Liver (tissue), 9 donors: Measurements from ENCODE around the gene NEK11. TPM values are rescaled to one million over a fixed set of nuclear protein-coding genes. Genes with fewer than 3 reads are reported as not detected.

Experiments
- DNase-seq: peaks from one replicate; pipeline ENCODE4 v3.0.0-alpha.2; 2017; ENCODE audit warnings: low spot score
- H3K27ac ChIP-seq, 2 donors: one replicate each; pipeline ENCODE4 v1.7.0; 2013; ENCODE audit warnings: inconsistent platforms in 2 of 2, low read length in 2 of 2, control low read depth in 1 of 2, low read depth in 1 of 2, mild to moderate bottlenecking in 1 of 2
- H3K27me3 ChIP-seq, 4 donors: one replicate each; pipeline versions ENCODE4 v1.6.1 to v1.7.0; 2013; ENCODE audit warnings: low read length in 3 of 4, inconsistent platforms in 1 of 4, mild to moderate bottlenecking in 1 of 4, moderate library complexity in 1 of 4; ENCODE audit not compliant: control insufficient read depth in 4 of 4, insufficient read depth in 4 of 4
- H3K36me3 ChIP-seq, 4 donors: one replicate each; pipeline versions ENCODE4 v1.6.1 to v1.7.0; 2013; ENCODE audit warnings: low read length in 3 of 4, mild to moderate bottlenecking in 3 of 4, low read depth in 1 of 4, moderate library complexity in 1 of 4; ENCODE audit not compliant: control insufficient read depth in 4 of 4, insufficient read depth in 3 of 4
- H3K4me1 ChIP-seq, 4 donors: one replicate each; pipeline versions ENCODE4 v1.6.1 to v1.7.0; 2013; ENCODE audit warnings: low read length in 3 of 4, mild to moderate bottlenecking in 3 of 4, moderate library complexity in 1 of 4; ENCODE audit not compliant: control insufficient read depth in 4 of 4, insufficient read depth in 4 of 4
- H3K4me3 ChIP-seq, 3 donors: one replicate each; pipeline versions ENCODE4 v1.6.1 to v1.7.0; 2013; ENCODE audit warnings: low read length in 3 of 3, control low read depth in 1 of 3, low read depth in 1 of 3, mild to moderate bottlenecking in 1 of 3
- H3K9ac ChIP-seq, 2 donors: one replicate each; pipeline ENCODE4 v1.7.0; 2013; ENCODE audit warnings: low read length in 2 of 2, mild to moderate bottlenecking in 2 of 2, moderate library complexity in 2 of 2, control low read depth in 1 of 2, low read depth in 1 of 2
- H3K9me3 ChIP-seq, 4 donors: one replicate each; pipeline versions ENCODE4 v1.6.1 to v1.7.0; 2013; ENCODE audit warnings: low read length in 3 of 4; ENCODE audit not compliant: control insufficient read depth in 4 of 4
- EGR1 ChIP-seq, 2 donors: IDR thresholded peaks; 2 replicates each; pipeline ENCODE4 v1.6.1; 2016 to 2018; ENCODE audit warnings: antibody characterized with exemption in 2 of 2, low read depth in 2 of 2
- FOXA1 ChIP-seq: IDR thresholded peaks from 2 replicates; pipeline ENCODE4 v1.6.1; 2016; ENCODE audit warnings: antibody characterized with exemption
- FOXA2 ChIP-seq: IDR thresholded peaks from 2 replicates; pipeline ENCODE4 v1.6.1; 2016; ENCODE audit warnings: antibody characterized with exemption
- GABPA ChIP-seq, 2 donors: IDR thresholded peaks in 1 of 2; conservative IDR thresholded peaks in 1 of 2; 2 replicates each; pipeline ENCODE4 v1.6.1; 2016; ENCODE audit warnings: antibody characterized with exemption in 2 of 2, mild to moderate bottlenecking in 1 of 2, moderate library complexity in 1 of 2
- HNF4A ChIP-seq, 2 donors: conservative IDR thresholded peaks; 2 replicates each; pipeline ENCODE4 v1.6.1; 2016; ENCODE audit warnings: antibody characterized with exemption in 2 of 2, mild to moderate bottlenecking in 2 of 2
- HNF4G ChIP-seq: IDR thresholded peaks from 2 replicates; pipeline ENCODE4 v1.6.1; 2016; ENCODE audit warnings: antibody characterized with exemption
- JUND ChIP-seq, 2 donors: IDR thresholded peaks; 2 replicates each; pipeline ENCODE4 v1.6.1; 2016; ENCODE audit warnings: antibody characterized with exemption in 2 of 2
- NR2F2 ChIP-seq: IDR thresholded peaks from 2 replicates; pipeline ENCODE4 v1.6.1; 2016; ENCODE audit warnings: antibody characterized with exemption
- RAD21 ChIP-seq, 2 donors: IDR thresholded peaks; 2 replicates each; pipeline ENCODE4 v1.6.1; 2016; ENCODE audit warnings: antibody characterized with exemption in 2 of 2, mild to moderate bottlenecking in 2 of 2
- RXRA ChIP-seq, 2 donors: IDR thresholded peaks; 2 replicates each; pipeline ENCODE4 v1.6.1; 2017 to 2018; ENCODE audit warnings: antibody characterized with exemption in 2 of 2, mild to moderate bottlenecking in 1 of 2
- SP1 ChIP-seq: IDR thresholded peaks from 2 replicates; pipeline ENCODE4 v1.6.1; 2018; ENCODE audit warnings: antibody characterized with exemption, mild to moderate bottlenecking
- TAF1 ChIP-seq: conservative IDR thresholded peaks from 2 replicates; pipeline ENCODE4 v1.6.1; 2016; ENCODE audit warnings: antibody characterized with exemption, mild to moderate bottlenecking
- YY1 ChIP-seq: IDR thresholded peaks from 2 replicates; pipeline ENCODE4 v1.6.1; 2016; ENCODE audit warnings: antibody characterized with exemption, mild to moderate bottlenecking
- WGBS: extraction: QIAGEN DNeasy Blood & Tissue Kit; methylation state at CpG from one replicate; pipeline ENCODE4 v1.1.7; 2013; 5-methylcytosine and 5-hydroxymethylcytosine counted together
- polyA plus RNA-seq, 2 donors: library from polyadenylated mRNA; stranded (reverse) in 1 of 2; unstranded in 1 of 2; fragments of 200-250 nt in 1 of 2; fragments of >200 nt in 1 of 2; fragmentation: Nextera tagmentation in 1 of 2; extraction: Ambion mirVana in 1 of 2; gene quantifications; one replicate each; pipeline versions ENCODE4 v1.2.1 to v1.2.3, GENCODE V29; 2013 to 2015
- total RNA-seq, 2 donors: library from RNA; depleted of rRNA; stranded (reverse); fragments of >200 nt; gene quantifications; one replicate each; pipeline ENCODE4 v1.2.3, GENCODE V29; 2014
- TF ChIP-seq, protein P1 (sequence below): IDR thresholded peaks from 2 replicates; pipeline ENCODE4 v1.6.1; 2016; ENCODE audit warnings: antibody characterized with exemption
- TF ChIP-seq, protein P2 (sequence below): IDR thresholded peaks from 2 replicates; pipeline ENCODE4 v1.6.1; 2016; ENCODE audit warnings: antibody characterized with exemption
- TF ChIP-seq, protein P3 (sequence below): IDR thresholded peaks from 2 replicates; pipeline ENCODE4 v1.6.1; 2016; ENCODE audit warnings: antibody characterized with exemption
- TF ChIP-seq, protein P4 (sequence below): IDR thresholded peaks from 2 replicates; pipeline ENCODE4 v1.6.1; 2016; ENCODE audit warnings: antibody characterized with exemption, mild to moderate bottlenecking
- donor health status: healthy.
- donor health status: healthy.
- donor health status: healthy.
- donor health status: healthy.
- donor health status: healthy.

Gene NEK11
- total and polyA plus RNA-seq, 4 donors, result 0.35 to 0.92 (median 0.69) TPM

DNA sequence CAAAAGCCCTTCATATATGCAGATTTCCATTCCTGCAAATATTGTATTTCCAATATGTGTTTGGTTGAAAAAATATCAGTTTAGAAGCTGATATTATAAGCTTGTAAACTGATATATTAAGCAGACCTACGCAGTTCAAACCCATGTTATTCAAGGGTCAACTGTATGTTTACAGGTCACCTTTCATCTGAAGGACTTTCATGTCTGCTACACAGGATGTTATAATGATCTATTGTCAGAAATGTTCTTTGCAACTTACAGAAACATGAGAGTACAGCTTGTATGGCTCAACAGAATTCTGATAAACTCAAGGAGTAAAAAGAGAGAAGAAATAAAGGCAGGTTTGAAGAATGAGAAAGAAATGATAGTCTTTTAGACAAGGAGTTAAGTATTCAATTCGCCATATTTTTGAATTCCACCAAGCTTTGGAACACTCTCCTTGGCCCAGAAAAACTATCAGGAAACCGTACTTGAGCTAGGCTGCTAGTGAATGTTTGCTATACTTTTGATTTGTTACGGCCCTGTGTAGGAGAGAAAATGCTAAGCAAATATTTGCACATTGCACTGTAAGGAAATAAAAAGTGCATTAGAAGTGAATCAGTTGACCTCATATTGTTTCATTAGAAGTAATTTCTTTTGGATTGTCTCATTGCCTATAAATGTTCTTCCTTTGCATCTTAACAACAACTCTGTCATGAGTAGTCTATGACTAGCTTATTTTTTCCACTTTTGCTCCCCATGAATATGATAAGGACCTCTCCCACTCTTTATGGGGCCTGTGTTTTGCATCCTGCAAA lies 81.2 kb downstream of the NEK11 start:
- Histone ChIP-seq H3K4me1 (no peaks in the 10 kb centered on the region), H3K9ac (no peak overlapping the region), H3K27ac (no peak overlapping the region), H3K36me3 (no peaks in the 10 kb centered on the region), H3K4me3 (no peak overlapping the region), H3K9me3 (no peaks in the 10 kb centered on the region), H3K27me3 (no peaks in the 10 kb centered on the region)
- 78% methylated on average over 4 of the region's 4 CpGs for WGBS
- no peak for DNase-seq
- TF ChIP-seq GABPA (IDR thresholded peaks at IDR 0.05 in 1 of 2, conservative IDR thresholded peaks at IDR 0.05 in 1 of 2), result no peak

DNA sequence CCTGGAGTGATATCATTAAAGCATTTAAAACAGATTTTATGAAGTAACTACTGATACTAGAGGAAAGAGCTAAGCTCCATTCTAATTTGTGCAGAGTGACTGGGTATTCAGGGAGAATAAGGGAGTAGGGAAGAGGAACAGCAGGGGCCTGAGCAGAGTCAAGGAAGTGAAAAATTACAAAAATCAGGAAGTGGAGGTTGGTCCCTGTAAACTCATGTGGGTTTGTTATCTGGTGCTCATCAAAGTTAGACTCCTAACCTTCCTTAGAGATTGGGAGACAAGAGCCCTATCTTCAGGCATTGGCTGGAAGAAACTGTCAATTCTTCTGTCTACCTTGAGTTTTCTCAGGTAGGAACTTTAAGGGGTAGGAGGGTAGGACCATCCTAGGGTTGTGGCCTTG lies 82.5 kb downstream of the NEK11 start:
- no peak overlapping the region for H3K9ac ChIP-seq
- no peaks in the 10 kb centered on the region for H3K27me3 ChIP-seq
- no peak overlapping the region for H3K4me3 ChIP-seq
- TF ChIP-seq, protein P1, sequence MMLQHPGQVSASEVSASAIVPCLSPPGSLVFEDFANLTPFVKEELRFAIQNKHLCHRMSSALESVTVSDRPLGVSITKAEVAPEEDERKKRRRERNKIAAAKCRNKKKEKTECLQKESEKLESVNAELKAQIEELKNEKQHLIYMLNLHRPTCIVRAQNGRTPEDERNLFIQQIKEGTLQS, result no peak
- TF ChIP-seq HNF4A (conservative IDR thresholded peaks at IDR 0.05) (no peak), GABPA (IDR thresholded peaks at IDR 0.05 in 1 of 2, conservative IDR thresholded peaks at IDR 0.05 in 1 of 2) (no peak), SP1 (no peak), RAD21 (IDR thresholded peaks at IDR 0.05) (no peak), EGR1 (IDR thresholded peaks at IDR 0.05; ENCODE audit: low read depth in 2 of 2) (no peak), YY1 (no peak), TAF1 (no peak), JUND (IDR thresholded peaks at IDR 0.05) (no peak), RXRA (IDR thresholded peaks at IDR 0.05) (no peak), NR2F2 (no peak), HNF4G (no peak), FOXA1 (no peak), FOXA2 (no peak)
- TF ChIP-seq, protein P2, sequence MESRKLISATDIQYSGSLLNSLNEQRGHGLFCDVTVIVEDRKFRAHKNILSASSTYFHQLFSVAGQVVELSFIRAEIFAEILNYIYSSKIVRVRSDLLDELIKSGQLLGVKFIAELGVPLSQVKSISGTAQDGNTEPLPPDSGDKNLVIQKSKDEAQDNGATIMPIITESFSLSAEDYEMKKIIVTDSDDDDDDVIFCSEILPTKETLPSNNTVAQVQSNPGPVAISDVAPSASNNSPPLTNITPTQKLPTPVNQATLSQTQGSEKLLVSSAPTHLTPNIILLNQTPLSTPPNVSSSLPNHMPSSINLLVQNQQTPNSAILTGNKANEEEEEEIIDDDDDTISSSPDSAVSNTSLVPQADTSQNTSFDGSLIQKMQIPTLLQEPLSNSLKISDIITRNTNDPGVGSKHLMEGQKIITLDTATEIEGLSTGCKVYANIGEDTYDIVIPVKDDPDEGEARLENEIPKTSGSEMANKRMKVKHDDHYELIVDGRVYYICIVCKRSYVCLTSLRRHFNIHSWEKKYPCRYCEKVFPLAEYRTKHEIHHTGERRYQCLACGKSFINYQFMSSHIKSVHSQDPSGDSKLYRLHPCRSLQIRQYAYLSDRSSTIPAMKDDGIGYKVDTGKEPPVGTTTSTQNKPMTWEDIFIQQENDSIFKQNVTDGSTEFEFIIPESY, result no peak
- TF ChIP-seq, protein P3, sequence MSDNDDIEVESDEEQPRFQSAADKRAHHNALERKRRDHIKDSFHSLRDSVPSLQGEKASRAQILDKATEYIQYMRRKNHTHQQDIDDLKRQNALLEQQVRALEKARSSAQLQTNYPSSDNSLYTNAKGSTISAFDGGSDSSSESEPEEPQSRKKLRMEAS, result no peak
- TF ChIP-seq, protein P4, sequence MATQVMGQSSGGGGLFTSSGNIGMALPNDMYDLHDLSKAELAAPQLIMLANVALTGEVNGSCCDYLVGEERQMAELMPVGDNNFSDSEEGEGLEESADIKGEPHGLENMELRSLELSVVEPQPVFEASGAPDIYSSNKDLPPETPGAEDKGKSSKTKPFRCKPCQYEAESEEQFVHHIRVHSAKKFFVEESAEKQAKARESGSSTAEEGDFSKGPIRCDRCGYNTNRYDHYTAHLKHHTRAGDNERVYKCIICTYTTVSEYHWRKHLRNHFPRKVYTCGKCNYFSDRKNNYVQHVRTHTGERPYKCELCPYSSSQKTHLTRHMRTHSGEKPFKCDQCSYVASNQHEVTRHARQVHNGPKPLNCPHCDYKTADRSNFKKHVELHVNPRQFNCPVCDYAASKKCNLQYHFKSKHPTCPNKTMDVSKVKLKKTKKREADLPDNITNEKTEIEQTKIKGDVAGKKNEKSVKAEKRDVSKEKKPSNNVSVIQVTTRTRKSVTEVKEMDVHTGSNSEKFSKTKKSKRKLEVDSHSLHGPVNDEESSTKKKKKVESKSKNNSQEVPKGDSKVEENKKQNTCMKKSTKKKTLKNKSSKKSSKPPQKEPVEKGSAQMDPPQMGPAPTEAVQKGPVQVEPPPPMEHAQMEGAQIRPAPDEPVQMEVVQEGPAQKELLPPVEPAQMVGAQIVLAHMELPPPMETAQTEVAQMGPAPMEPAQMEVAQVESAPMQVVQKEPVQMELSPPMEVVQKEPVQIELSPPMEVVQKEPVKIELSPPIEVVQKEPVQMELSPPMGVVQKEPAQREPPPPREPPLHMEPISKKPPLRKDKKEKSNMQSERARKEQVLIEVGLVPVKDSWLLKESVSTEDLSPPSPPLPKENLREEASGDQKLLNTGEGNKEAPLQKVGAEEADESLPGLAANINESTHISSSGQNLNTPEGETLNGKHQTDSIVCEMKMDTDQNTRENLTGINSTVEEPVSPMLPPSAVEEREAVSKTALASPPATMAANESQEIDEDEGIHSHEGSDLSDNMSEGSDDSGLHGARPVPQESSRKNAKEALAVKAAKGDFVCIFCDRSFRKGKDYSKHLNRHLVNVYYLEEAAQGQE, result no peak
- DNase-seq, result no peak
- H3K36me3 ChIP-seq, result no peaks in the 10 kb centered on the region
- no peak overlapping the region for H3K27ac ChIP-seq
- no peaks in the 10 kb centered on the region for H3K4me1 ChIP-seq
- no peaks in the 10 kb centered on the region for H3K9me3 ChIP-seq
